HCT116 (cell line): Measurements from ENCODE around the gene THSD7A. TPM values are rescaled to one million over a fixed set of nuclear protein-coding genes. Genes with fewer than 3 reads are reported as not detected.

Experiments
- ATAC-seq: fragments of 200-7000 bp; cut with Tn5 transposase; 2 replicates; pipeline ENCODE4 v1.9.1; 2020; ENCODE audit warnings: mild to moderate bottlenecking, moderate library complexity
- BruUV-seq: library from RNA; stranded (reverse); fragments of 400-500 nt; replicated peaks from 2 replicates; lab custom pipeline; 2021; lab: Mats Ljungman, UMichigan
- CTCF ChIA-PET: fragments of 300-600 bp; sonication (Branson Sonifier 250); formaldehyde crosslinking; loops from one replicate; lab custom pipeline; 2021; ENCODE audit warnings: antibody characterized with exemption; lab: Charles Lee
- POLR2A ChIA-PET: fragments of 300-600, 350-600 bp; sonication (Branson Sonifier 250); formaldehyde crosslinking; loops from one replicate; lab custom pipeline; 2021; ENCODE audit warnings: antibody characterized with exemption; lab: Charles Lee
- RAD21 ChIA-PET, 2 experiments: fragments of 300-600 bp; sonication (Branson Sonifier 250); formaldehyde crosslinking; loops; one replicate each; lab custom pipeline; 2023; ENCODE audit warnings: low total read pairs in 2 of 2; ENCODE audit not compliant: uncharacterized antibody in 2 of 2, unreplicated experiment in 2 of 2, low non-redundant PET in 1 of 2; lab: Charles Lee
- DNase-seq: peaks from one replicate; pipeline ENCODE4 v3.0.0-alpha.2; 2010; ENCODE audit warnings: low read depth, low spot score
- H2AFZ ChIP-seq: fragments of 200-600 bp; shearing (Covaris generic), sonication (generic); 2 replicates; pipeline ENCODE4 v1.6.1; 2017; ENCODE audit warnings: low read depth, mixed run types, mixed read lengths, antibody characterized with exemption, low read length; ENCODE audit not compliant: poor library complexity, severe bottlenecking
- H3K27ac ChIP-seq: 2 replicates; pipeline ENCODE4 v1.5.1; 2012; ENCODE audit warnings: low read depth, low read length
- H3K27me3 ChIP-seq: fragments of 200-600 bp; sonication (generic); 2 replicates; pipeline ENCODE4 v1.6.1; 2016; ENCODE audit warnings: mixed run types, low read length, mixed read lengths; ENCODE audit not compliant: insufficient read depth
- H3K36me3 ChIP-seq, 2 experiments: fragments of 200-500 bp in 1 of 2; fragments of 200-600 bp in 1 of 2; sonication (Bioruptor generic) in 1 of 2; sonication (generic) in 1 of 2; 2 replicates each; pipeline versions ENCODE4 v1.5.1 to v1.6.1; 2014 to 2016; ENCODE audit warnings: low read length in 2 of 2, inconsistent platforms in 1 of 2, mixed read lengths in 1 of 2, mixed run types in 1 of 2; ENCODE audit not compliant: insufficient read depth in 2 of 2, control insufficient read depth in 1 of 2
- H3K4me1 ChIP-seq, 2 experiments: fragments of 200-600 bp in 1 of 2; sonication (generic) in 1 of 2; 2 replicates each; pipeline versions ENCODE4 v1.5.1 to v1.6.1; 2012 to 2017; ENCODE audit warnings: low read length in 2 of 2, inconsistent platforms in 1 of 2, mild to moderate bottlenecking in 1 of 2, mixed read lengths in 1 of 2, mixed run types in 1 of 2, moderate library complexity in 1 of 2; ENCODE audit not compliant: insufficient read depth in 2 of 2, control insufficient read depth in 1 of 2
- H3K4me2 ChIP-seq: fragments of 200-600 bp; sonication (generic); 2 replicates; pipeline ENCODE4 v1.6.1; 2017; ENCODE audit warnings: mixed run types, low read length, mixed read lengths
- H3K4me3 ChIP-seq, 2 experiments: fragments of 200-600 bp in 1 of 2; sonication (generic) in 1 of 2; replicated peaks in 1 of 2; 2 replicates each; pipeline ENCODE4 v1.5.1; 2011 to 2016; ENCODE audit warnings: low read length in 2 of 2, control low read depth in 1 of 2, low read depth in 1 of 2, mild to moderate bottlenecking in 1 of 2, mixed read lengths in 1 of 2, mixed run types in 1 of 2
- H3K79me2 ChIP-seq: fragments of 200-600 bp; sonication (generic); 2 replicates; pipeline ENCODE4 v1.6.1; 2017; ENCODE audit warnings: mild to moderate bottlenecking, mixed run types, low read length, moderate library complexity, mixed read lengths; ENCODE audit not compliant: insufficient read depth
- H3K9ac ChIP-seq: fragments of 200-600 bp; sonication (generic); 2 replicates; pipeline ENCODE4 v1.6.1; 2016; ENCODE audit warnings: low read length, mixed read lengths
- H3K9me2 ChIP-seq: fragments of 200-600 bp; sonication (generic), shearing (Covaris generic); 2 replicates; pipeline ENCODE4 v1.6.1; 2017; ENCODE audit warnings: mixed run types, mild to moderate bottlenecking, moderate library complexity; ENCODE audit not compliant: insufficient read depth
- H3K9me3 ChIP-seq, 2 experiments: fragments of 200-500 bp in 1 of 2; fragments of 200-600 bp in 1 of 2; sonication (Bioruptor generic) in 1 of 2; sonication (generic) in 1 of 2; 2 replicates each; pipeline ENCODE4 v1.6.1; 2014 to 2017; ENCODE audit warnings: low read length in 2 of 2, mixed read lengths in 2 of 2, inconsistent platforms in 1 of 2, low read depth in 1 of 2, mild to moderate bottlenecking in 1 of 2, mixed run types in 1 of 2, moderate library complexity in 1 of 2; ENCODE audit not compliant: control insufficient read depth in 1 of 2, insufficient read depth in 1 of 2
- H4K20me1 ChIP-seq: fragments of 200-600 bp; sonication (generic), shearing (Covaris generic); 2 replicates; pipeline ENCODE4 v1.6.1; 2017; ENCODE audit warnings: mixed run types, mild to moderate bottlenecking, moderate library complexity; ENCODE audit not compliant: insufficient read depth
- CBX3 ChIP-seq: IDR thresholded peaks from 2 replicates; pipeline ENCODE4 v1.6.1; 2012; ENCODE audit warnings: low read depth
- CEBPB ChIP-seq: IDR thresholded peaks from 2 replicates; pipeline ENCODE4 v1.6.1; 2012; ENCODE audit warnings: low read depth
- EZH2 ChIP-seq: fragments of 200-600 bp; sonication (generic); IDR thresholded peaks from 2 replicates; pipeline ENCODE4 v1.6.1; 2017; ENCODE audit warnings: antibody characterized with exemption, mixed run types
- EZH2phosphoT487 ChIP-seq: fragments of 200-600 bp; IDR thresholded peaks from 2 replicates; pipeline ENCODE4 v1.6.1; 2018; ENCODE audit warnings: antibody characterized with exemption, borderline replicate concordance
- FOSL1 ChIP-seq: IDR thresholded peaks from 2 replicates; pipeline ENCODE4 v1.6.1; 2012; ENCODE audit warnings: low read depth
- POLR2AphosphoS5 ChIP-seq: IDR thresholded peaks from 2 replicates; pipeline ENCODE4 v1.6.1; 2011; ENCODE audit warnings: mild to moderate bottlenecking, low read depth, low read length, moderate library complexity
- RAD21 ChIP-seq: IDR thresholded peaks from 2 replicates; pipeline ENCODE4 v1.6.1; 2012; ENCODE audit warnings: low read depth, mild to moderate bottlenecking
- ZFX ChIP-seq: fragments of 450-650 bp; IDR thresholded peaks from 2 replicates; pipeline ENCODE4 v1.6.1; 2017
- ZNF274 ChIP-seq: fragments of 200-500 bp; sonication (Bioruptor generic); IDR thresholded peaks from 2 replicates; pipeline ENCODE4 v1.6.1; 2014; ENCODE audit warnings: mild to moderate bottlenecking, low read depth, low read length, inconsistent platforms
- intact Hi-C: fragments of 100-400 bp; cut with micrococcal nuclease; formaldehyde crosslinking; loops from 2 replicates; pipeline ENCODE4 v1.10.0; 2022
- total RNA-seq: library from RNA; stranded (reverse); gene quantifications from one replicate; pipeline ENCODE4 v1.2.1, GENCODE V29; 2021; ENCODE audit not compliant: unreplicated experiment
- TF ChIP-seq, protein P1 (sequence below): IDR thresholded peaks from 2 replicates; pipeline ENCODE4 v1.6.1; 2012; ENCODE audit warnings: low read depth
- TF ChIP-seq, protein P2 (sequence below): IDR thresholded peaks from 2 replicates; pipeline ENCODE4 v1.6.1; 2011; ENCODE audit warnings: mild to moderate bottlenecking, low read length, moderate library complexity; ENCODE audit not compliant: insufficient replicate concordance; ENCODE audit errors: extremely low read depth

THSD7A gene
- total RNA-seq, 1 experiment from 2014 or later = 0.05 TPM

DNA sequence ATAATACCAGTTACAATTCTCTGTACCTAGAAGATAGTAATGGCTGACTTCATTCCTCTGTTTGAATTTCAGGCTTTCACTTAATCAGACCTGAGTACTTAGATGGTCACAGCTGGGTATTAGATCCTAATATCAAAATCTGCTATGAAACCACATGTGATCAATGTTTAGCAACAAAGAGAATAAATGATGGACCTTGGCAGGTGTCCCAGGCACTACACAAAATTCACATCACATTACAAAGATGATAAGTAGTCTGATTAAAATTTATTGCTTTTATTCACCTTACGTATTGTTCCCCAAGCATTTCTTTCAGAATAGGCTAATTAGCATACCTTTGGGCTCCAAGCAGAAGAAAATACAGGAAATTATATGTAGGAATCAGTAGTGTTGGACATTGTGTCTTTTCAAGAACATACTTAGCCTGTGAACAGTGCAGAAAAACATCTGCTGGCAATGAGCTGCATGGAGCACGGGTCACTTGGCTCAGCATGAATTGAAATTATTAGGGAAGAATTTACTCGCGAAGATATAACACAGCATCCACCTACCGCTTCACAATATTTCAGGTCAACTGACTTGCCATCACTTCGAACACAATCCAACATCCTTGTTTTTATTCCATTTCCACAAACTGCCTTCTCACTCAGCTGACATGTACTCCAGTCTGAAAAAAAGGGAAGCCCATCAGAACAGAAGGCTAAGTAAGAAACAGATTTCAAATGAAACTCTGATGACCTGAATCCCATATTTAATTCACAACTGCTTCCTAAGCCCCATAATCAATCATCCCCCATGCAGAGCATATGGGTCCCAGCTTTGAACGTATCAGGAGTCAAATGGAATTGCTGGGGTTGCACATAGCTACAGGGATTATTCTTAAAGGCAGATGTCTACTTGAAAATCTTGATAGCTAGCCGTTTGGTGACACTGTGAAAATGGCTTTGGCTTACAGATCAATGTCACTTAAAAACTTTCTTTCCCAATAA, 421.0 kb downstream of the THSD7A start (continued):
- TF ChIP-seq, protein P1, sequence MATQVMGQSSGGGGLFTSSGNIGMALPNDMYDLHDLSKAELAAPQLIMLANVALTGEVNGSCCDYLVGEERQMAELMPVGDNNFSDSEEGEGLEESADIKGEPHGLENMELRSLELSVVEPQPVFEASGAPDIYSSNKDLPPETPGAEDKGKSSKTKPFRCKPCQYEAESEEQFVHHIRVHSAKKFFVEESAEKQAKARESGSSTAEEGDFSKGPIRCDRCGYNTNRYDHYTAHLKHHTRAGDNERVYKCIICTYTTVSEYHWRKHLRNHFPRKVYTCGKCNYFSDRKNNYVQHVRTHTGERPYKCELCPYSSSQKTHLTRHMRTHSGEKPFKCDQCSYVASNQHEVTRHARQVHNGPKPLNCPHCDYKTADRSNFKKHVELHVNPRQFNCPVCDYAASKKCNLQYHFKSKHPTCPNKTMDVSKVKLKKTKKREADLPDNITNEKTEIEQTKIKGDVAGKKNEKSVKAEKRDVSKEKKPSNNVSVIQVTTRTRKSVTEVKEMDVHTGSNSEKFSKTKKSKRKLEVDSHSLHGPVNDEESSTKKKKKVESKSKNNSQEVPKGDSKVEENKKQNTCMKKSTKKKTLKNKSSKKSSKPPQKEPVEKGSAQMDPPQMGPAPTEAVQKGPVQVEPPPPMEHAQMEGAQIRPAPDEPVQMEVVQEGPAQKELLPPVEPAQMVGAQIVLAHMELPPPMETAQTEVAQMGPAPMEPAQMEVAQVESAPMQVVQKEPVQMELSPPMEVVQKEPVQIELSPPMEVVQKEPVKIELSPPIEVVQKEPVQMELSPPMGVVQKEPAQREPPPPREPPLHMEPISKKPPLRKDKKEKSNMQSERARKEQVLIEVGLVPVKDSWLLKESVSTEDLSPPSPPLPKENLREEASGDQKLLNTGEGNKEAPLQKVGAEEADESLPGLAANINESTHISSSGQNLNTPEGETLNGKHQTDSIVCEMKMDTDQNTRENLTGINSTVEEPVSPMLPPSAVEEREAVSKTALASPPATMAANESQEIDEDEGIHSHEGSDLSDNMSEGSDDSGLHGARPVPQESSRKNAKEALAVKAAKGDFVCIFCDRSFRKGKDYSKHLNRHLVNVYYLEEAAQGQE = no peak
- TF ChIP-seq RAD21 = no peak
- TF ChIP-seq, all 23 proteins: peak for 0

DNA sequence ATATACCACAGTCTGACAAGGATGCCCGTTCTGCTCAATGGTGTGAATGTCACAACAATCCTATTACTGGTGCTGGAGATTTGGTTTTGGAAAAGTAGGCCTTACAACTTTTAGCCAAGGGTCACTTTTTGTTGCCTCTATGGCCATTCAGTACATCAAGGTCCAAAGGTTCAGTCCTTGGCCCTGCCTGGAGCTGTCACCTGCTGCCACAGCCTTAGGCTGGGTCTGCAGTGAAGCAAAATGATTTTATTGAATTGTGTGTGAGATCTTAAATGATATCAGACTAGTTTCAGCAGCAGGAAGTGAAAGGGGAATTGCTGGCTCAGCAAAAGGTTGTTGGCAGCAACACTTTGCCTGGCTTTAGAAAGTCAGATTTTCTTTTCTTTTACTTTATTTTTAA, 427.6 kb downstream of the THSD7A start:
- POLR2A ChIA-PET = no interaction called here
- ATAC-seq (no peak), DNase-seq (no peak)
- H3K4me1 ChIP-seq = no peaks in the 10 kb centered on the region
- H3K79me2 ChIP-seq = no peaks in the 10 kb centered on the region
- no peak overlapping the region for H3K4me2 ChIP-seq
- no peak overlapping the region for H3K27ac ChIP-seq
- RAD21 ChIA-PET = no interaction called here
- no peak overlapping the region for H3K9ac ChIP-seq
- H3K36me3 ChIP-seq = no peaks in the 10 kb centered on the region
- no peak overlapping the region for H3K4me3 ChIP-seq
- no peak for TF ChIP-seq FOSL1
- TF ChIP-seq POLR2AphosphoS5 = no peak
- TF ChIP-seq, protein P2, sequence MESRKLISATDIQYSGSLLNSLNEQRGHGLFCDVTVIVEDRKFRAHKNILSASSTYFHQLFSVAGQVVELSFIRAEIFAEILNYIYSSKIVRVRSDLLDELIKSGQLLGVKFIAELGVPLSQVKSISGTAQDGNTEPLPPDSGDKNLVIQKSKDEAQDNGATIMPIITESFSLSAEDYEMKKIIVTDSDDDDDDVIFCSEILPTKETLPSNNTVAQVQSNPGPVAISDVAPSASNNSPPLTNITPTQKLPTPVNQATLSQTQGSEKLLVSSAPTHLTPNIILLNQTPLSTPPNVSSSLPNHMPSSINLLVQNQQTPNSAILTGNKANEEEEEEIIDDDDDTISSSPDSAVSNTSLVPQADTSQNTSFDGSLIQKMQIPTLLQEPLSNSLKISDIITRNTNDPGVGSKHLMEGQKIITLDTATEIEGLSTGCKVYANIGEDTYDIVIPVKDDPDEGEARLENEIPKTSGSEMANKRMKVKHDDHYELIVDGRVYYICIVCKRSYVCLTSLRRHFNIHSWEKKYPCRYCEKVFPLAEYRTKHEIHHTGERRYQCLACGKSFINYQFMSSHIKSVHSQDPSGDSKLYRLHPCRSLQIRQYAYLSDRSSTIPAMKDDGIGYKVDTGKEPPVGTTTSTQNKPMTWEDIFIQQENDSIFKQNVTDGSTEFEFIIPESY = no peak
- TF ChIP-seq CBX3 = no peak
- TF ChIP-seq EZH2 = no peak
- no peak for TF ChIP-seq EZH2phosphoT487
- TF ChIP-seq, protein P1 = no peak
- TF ChIP-seq ZNF274 = no peak
- TF ChIP-seq ZFX = no peak
- no peak for TF ChIP-seq CEBPB
- H3K27me3 ChIP-seq = no peaks in the 10 kb centered on the region
- H3K9me2 ChIP-seq = no peaks in the 10 kb centered on the region
- intact Hi-C loops = no loop called here
- no peaks in the 10 kb centered on the region for H3K9me3 ChIP-seq
- H4K20me1 ChIP-seq = no peaks in the 10 kb centered on the region
- H2AFZ ChIP-seq = no peak overlapping the region
- CTCF ChIA-PET = no interaction called here
- no TSS peak for BruUV-seq
